Placental pericyte (primary cell): Measurements from ENCODE around the gene C2orf76. TPM values are rescaled to one million over a fixed set of nuclear protein-coding genes. Genes with fewer than 3 reads are reported as not detected.

Experiments used
- total RNA-seq: library from RNA; depleted of rRNA; stranded (reverse); fragments of >200 nt; gene quantifications from 2 replicates; pipeline ENCODE4 v1.2.3, GENCODE V29; 2012

Gene C2orf76
- total RNA-seq: 5.7 and 6.7 TPM in 2 replicates

DNA sequence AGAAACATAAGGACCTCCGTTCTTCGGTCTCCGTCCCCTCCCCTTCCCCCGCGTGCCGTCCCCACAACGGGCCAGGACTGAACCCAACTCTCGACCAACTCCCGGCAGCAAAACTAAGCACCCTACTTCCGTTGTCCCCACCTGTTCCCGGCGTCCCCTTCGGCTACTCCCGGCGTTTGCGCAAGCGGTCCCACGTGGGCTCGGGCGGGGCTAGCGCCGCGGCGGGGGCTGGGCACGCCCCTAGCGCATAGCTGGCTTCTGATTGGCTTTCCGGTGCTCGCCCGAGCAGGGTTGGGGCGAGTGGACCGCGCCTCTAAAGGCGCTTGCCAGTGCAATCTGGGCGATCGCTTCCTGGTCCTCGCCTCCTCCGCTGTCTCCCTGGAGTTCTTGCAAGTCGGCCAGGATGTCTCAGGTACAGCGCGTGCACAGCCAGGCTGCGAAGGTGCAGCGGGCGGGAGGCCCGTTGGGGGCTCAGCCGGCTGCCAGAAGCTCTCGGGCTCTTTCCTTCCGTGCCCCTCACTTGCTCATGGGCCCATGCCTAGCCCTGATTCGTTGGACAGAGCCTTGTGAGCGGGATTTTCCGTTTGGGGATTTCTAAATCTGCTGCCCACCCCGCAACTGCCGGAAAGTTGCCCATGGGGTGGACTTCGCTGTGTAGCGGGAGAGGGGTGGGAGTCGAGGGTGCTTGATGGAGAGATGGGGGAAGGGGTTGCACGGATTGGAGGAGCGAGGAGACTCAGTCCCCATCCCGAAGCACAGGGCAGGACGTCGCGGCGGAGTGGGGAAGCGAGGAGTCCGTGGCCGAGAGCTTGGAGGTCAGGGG lies at the start of gene C2orf76, which contains the start of gene DBI:
C2orf76 (minus strand) TSS at position 186 of the 823 bp plus-strand sequence. CDS start 26,875 bp downstream, outside the sequence.
DBI (plus strand) TSS at position 329 of the 823 bp plus-strand sequence; CDS start at position 404, 75 bp downstream.

Other genes starting within 250 kb of the C2orf76 start
- under 0.01 TPM in 1 of 2 replicates, not detected in the other for gene C1QL2, start 208.1 kb downstream of the C2orf76 start, total RNA-seq
- gene STEAP3, start 143.0 kb downstream of the C2orf76 start, total RNA-seq: 58.3 and 74.0 TPM in 2 replicates
- 47.5 and 68.9 TPM in 2 replicates for gene DBI, start 143 bp upstream of the C2orf76 start, total RNA-seq
- 0.29 and 0.66 TPM in 2 replicates for gene TMEM37, start 65.0 kb upstream of the C2orf76 start, total RNA-seq
- gene SCTR, start 157.6 kb upstream of the C2orf76 start, total RNA-seq: not detected in 2 replicates
- gene CFAP221, start 177.6 kb upstream of the C2orf76 start, total RNA-seq: not detected in 2 replicates